ENCODE measurements around the gene PLAC8. TPM values are rescaled to one million over a fixed set of nuclear protein-coding genes. Genes with fewer than 3 reads are reported as not detected.
"Not testable (repeated sequence)": the region's sequence is repeated elsewhere in the genome, so short reads cannot be mapped to it uniquely, and the experiment has no call there.

The PLAC8 gene
- total RNA-seq, 1 donor from 2014 or later, result not detected

- no peak for TF ChIP-seq CTCF (IDR thresholded peaks at IDR 0.05)
- no peak for DNase-seq (ENCODE audit: extremely low spot score, unreplicated experiment)
- H3K4me3 Mint-ChIP-seq (ENCODE audit: unreplicated experiment), result no peak overlapping the region
- H3K27ac Mint-ChIP-seq (ENCODE audit: unreplicated experiment), result no peak overlapping the region
- H3K27me3 Mint-ChIP-seq (ENCODE audit: unreplicated experiment), result no peaks in the 10 kb centered on the region
- peaks cover 9% of the 10 kb centered on the region for H3K4me1 Mint-ChIP-seq (ENCODE audit: unreplicated experiment)
- H3K9me3 Mint-ChIP-seq (ENCODE audit: unreplicated experiment), result no peaks in the 10 kb centered on the region
- no peaks in the 10 kb centered on the region for H3K36me3 Mint-ChIP-seq (ENCODE audit: unreplicated experiment)
Measured at GRCh38 chr4:83112678-83113428, 1.7 kb downstream of the PLAC8 start.

GRCh38 chr4:83112231-83112630 is 2.3 kb downstream of the PLAC8 start:
- H3K27ac Mint-ChIP-seq (ENCODE audit: unreplicated experiment), result no peak overlapping the region
- no peak overlapping the region for H3K4me3 Mint-ChIP-seq (ENCODE audit: unreplicated experiment)
- no peak for DNase-seq (ENCODE audit: extremely low spot score, unreplicated experiment)
- no peaks in the 10 kb centered on the region for H3K36me3 Mint-ChIP-seq (ENCODE audit: unreplicated experiment)
- H3K9me3 Mint-ChIP-seq (ENCODE audit: unreplicated experiment), result no peaks in the 10 kb centered on the region
- H3K27me3 Mint-ChIP-seq (ENCODE audit: unreplicated experiment), result no peaks in the 10 kb centered on the region
- no peak for TF ChIP-seq CTCF (IDR thresholded peaks at IDR 0.05)
- peaks cover 9% of the 10 kb centered on the region for H3K4me1 Mint-ChIP-seq (ENCODE audit: unreplicated experiment)

GRCh38 chr4:83111751-83112141 is 2.8 kb downstream of the PLAC8 start:
- H3K4me3 Mint-ChIP-seq (ENCODE audit: unreplicated experiment); H3K9me3 Mint-ChIP-seq (ENCODE audit: unreplicated experiment); H3K36me3 Mint-ChIP-seq (ENCODE audit: unreplicated experiment); H3K4me1 Mint-ChIP-seq (ENCODE audit: unreplicated experiment); H3K27ac Mint-ChIP-seq (ENCODE audit: unreplicated experiment); H3K27me3 Mint-ChIP-seq (ENCODE audit: unreplicated experiment); DNase-seq (ENCODE audit: extremely low spot score, unreplicated experiment): not testable (repeated sequence)

- no peak overlapping the region for H3K27ac Mint-ChIP-seq (ENCODE audit: unreplicated experiment)
Measured at GRCh38 chr4:83110970-83111750, 3.4 kb downstream of the PLAC8 start.

GRCh38 chr4:83110223-83110945 is 4.1 kb downstream of the PLAC8 start:
- peaks cover 9% of the 10 kb centered on the region for H3K4me1 Mint-ChIP-seq (ENCODE audit: unreplicated experiment)
- peak; percentile 75 for TF ChIP-seq CTCF (IDR thresholded peaks at IDR 0.05)
- H3K9me3 Mint-ChIP-seq (ENCODE audit: unreplicated experiment), result no peaks in the 10 kb centered on the region
- peak overlapping the region; percentile 83 for H3K27ac Mint-ChIP-seq (ENCODE audit: unreplicated experiment)
- no peaks in the 10 kb centered on the region for H3K36me3 Mint-ChIP-seq (ENCODE audit: unreplicated experiment)
- H3K27me3 Mint-ChIP-seq (ENCODE audit: unreplicated experiment), result no peaks in the 10 kb centered on the region
- peak overlapping the region; percentile 76 for H3K4me3 Mint-ChIP-seq (ENCODE audit: unreplicated experiment)
- DNase-seq (ENCODE audit: extremely low spot score, unreplicated experiment), result peak; percentile 91

More at GRCh38 chr4:83110970-83111750, 3.4 kb downstream of the PLAC8 start:
- H3K36me3 Mint-ChIP-seq (ENCODE audit: unreplicated experiment), result no peaks in the 10 kb centered on the region
- no peak for TF ChIP-seq CTCF (IDR thresholded peaks at IDR 0.05)
- no peaks in the 10 kb centered on the region for H3K27me3 Mint-ChIP-seq (ENCODE audit: unreplicated experiment)
- peak overlapping the region; percentile 76 for H3K4me3 Mint-ChIP-seq (ENCODE audit: unreplicated experiment)
- H3K4me1 Mint-ChIP-seq (ENCODE audit: unreplicated experiment), result peaks cover 9% of the 10 kb centered on the region
- no peaks in the 10 kb centered on the region for H3K9me3 Mint-ChIP-seq (ENCODE audit: unreplicated experiment)
- DNase-seq (ENCODE audit: extremely low spot score, unreplicated experiment), result no peak
